Measurements from ENCODE around the gene MUSTN1. TPM values are rescaled to one million over a fixed set of nuclear protein-coding genes. Genes with fewer than 3 reads are reported as not detected.

The MUSTN1 gene
- total RNA-seq, 1 donor from 2014 or later, result 2.0 TPM

GRCh38 chr3:52841981-52842340 is 7.1 kb upstream of the MUSTN1 start:
- TF ChIP-seq, protein P1, sequence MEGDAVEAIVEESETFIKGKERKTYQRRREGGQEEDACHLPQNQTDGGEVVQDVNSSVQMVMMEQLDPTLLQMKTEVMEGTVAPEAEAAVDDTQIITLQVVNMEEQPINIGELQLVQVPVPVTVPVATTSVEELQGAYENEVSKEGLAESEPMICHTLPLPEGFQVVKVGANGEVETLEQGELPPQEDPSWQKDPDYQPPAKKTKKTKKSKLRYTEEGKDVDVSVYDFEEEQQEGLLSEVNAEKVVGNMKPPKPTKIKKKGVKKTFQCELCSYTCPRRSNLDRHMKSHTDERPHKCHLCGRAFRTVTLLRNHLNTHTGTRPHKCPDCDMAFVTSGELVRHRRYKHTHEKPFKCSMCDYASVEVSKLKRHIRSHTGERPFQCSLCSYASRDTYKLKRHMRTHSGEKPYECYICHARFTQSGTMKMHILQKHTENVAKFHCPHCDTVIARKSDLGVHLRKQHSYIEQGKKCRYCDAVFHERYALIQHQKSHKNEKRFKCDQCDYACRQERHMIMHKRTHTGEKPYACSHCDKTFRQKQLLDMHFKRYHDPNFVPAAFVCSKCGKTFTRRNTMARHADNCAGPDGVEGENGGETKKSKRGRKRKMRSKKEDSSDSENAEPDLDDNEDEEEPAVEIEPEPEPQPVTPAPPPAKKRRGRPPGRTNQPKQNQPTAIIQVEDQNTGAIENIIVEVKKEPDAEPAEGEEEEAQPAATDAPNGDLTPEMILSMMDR (IDR thresholded peaks at IDR 0.05), result no peak
- H3K27me3 Mint-ChIP-seq (ENCODE audit: unreplicated experiment), result no peaks in the 10 kb centered on the region
- H3K36me3 Mint-ChIP-seq (ENCODE audit: unreplicated experiment), result peaks cover 8% of the 10 kb centered on the region
- no peaks in the 10 kb centered on the region for H3K9me3 Mint-ChIP-seq (ENCODE audit: unreplicated experiment)
- DNase-seq (ENCODE audit: extremely low spot score, unreplicated experiment), result no peak
- H3K4me3 Mint-ChIP-seq (ENCODE audit: unreplicated experiment), result no peak overlapping the region
- H3K4me1 Mint-ChIP-seq (ENCODE audit: unreplicated experiment), result peaks cover 24% of the 10 kb centered on the region
- H3K27ac Mint-ChIP-seq (ENCODE audit: unreplicated experiment), result no peak overlapping the region

- Mint-ChIP-seq H3K27ac (ENCODE audit: unreplicated experiment) (no peak overlapping the region), H3K36me3 (ENCODE audit: unreplicated experiment) (peaks cover 9% of the 10 kb centered on the region), H3K4me1 (ENCODE audit: unreplicated experiment) (peaks cover 24% of the 10 kb centered on the region), H3K9me3 (ENCODE audit: unreplicated experiment) (no peaks in the 10 kb centered on the region), H3K4me3 (ENCODE audit: unreplicated experiment) (no peak overlapping the region), H3K27me3 (ENCODE audit: unreplicated experiment) (no peaks in the 10 kb centered on the region)
- no peak for DNase-seq (ENCODE audit: extremely low spot score, unreplicated experiment)
- TF ChIP-seq, protein P1 (IDR thresholded peaks at IDR 0.05), result no peak
These were observed 6.6 kb upstream of the MUSTN1 start for GRCh38 chr3:52841211-52841980.

DNA sequence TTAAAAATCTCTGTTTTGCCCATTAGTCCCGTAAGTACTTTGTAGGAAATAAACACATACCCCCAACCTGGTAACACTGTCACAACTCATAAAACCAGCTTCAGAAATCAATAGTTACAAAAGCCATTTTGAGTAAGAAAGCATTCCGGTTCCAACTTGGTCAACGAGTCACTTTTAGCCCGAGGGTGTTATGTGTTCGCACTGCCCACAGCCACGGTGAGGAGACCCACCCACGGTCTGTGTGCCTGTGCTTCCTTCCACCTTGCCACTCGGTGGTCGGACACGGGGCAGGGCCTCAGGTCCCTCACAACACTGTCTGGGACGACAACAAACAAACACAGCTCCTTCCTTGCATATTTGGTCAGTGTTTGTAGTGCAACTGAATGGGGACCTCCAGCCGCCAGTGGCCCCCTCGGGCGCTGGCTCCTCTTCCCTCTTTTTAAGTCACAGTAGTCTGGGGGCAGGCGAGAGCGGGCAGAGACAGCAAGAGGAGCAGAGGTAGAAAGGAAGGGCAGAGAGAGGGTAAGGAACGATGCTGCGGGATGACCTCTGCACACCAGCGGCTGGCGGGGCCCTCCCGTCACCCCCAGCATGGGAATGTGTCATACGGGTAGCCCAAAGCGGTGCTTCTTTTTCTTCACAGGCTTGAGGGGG is 5.2 kb upstream of the MUSTN1 start:
- H3K27ac Mint-ChIP-seq (ENCODE audit: unreplicated experiment), result no peak overlapping the region
- H3K4me3 Mint-ChIP-seq (ENCODE audit: unreplicated experiment), result no peak overlapping the region
- DNase-seq (ENCODE audit: extremely low spot score, unreplicated experiment), result no peak
- peaks cover 9% of the 10 kb centered on the region for H3K36me3 Mint-ChIP-seq (ENCODE audit: unreplicated experiment)
- peaks cover 26% of the 10 kb centered on the region for H3K4me1 Mint-ChIP-seq (ENCODE audit: unreplicated experiment)
- TF ChIP-seq, protein P1 (IDR thresholded peaks at IDR 0.05), result no peak
- no peaks in the 10 kb centered on the region for H3K27me3 Mint-ChIP-seq (ENCODE audit: unreplicated experiment)
- H3K9me3 Mint-ChIP-seq (ENCODE audit: unreplicated experiment), result no peaks in the 10 kb centered on the region

- Mint-ChIP-seq H3K36me3 (ENCODE audit: unreplicated experiment) (peaks cover 9% of the 10 kb centered on the region), H3K27ac (ENCODE audit: unreplicated experiment) (no peak overlapping the region), H3K9me3 (ENCODE audit: unreplicated experiment) (no peaks in the 10 kb centered on the region), H3K27me3 (ENCODE audit: unreplicated experiment) (no peaks in the 10 kb centered on the region), H3K4me3 (ENCODE audit: unreplicated experiment) (no peak overlapping the region), H3K4me1 (ENCODE audit: unreplicated experiment) (peaks cover 27% of the 10 kb centered on the region)
- no peak for DNase-seq (ENCODE audit: extremely low spot score, unreplicated experiment)
- TF ChIP-seq, protein P1 (IDR thresholded peaks at IDR 0.05), result no peak
These were observed 4.4 kb upstream of the MUSTN1 start for GRCh38 chr3:52839268-52839575.

- no peak for DNase-seq (ENCODE audit: extremely low spot score, unreplicated experiment)
- no peak overlapping the region for H3K4me3 Mint-ChIP-seq (ENCODE audit: unreplicated experiment)
- peaks cover 9% of the 10 kb centered on the region for H3K36me3 Mint-ChIP-seq (ENCODE audit: unreplicated experiment)
- H3K9me3 Mint-ChIP-seq (ENCODE audit: unreplicated experiment), result no peaks in the 10 kb centered on the region
- no peaks in the 10 kb centered on the region for H3K27me3 Mint-ChIP-seq (ENCODE audit: unreplicated experiment)
- no peak overlapping the region for H3K27ac Mint-ChIP-seq (ENCODE audit: unreplicated experiment)
- TF ChIP-seq, protein P1 (IDR thresholded peaks at IDR 0.05), result no peak
- peaks cover 27% of the 10 kb centered on the region for H3K4me1 Mint-ChIP-seq (ENCODE audit: unreplicated experiment)
These were observed 3.9 kb upstream of the MUSTN1 start for GRCh38 chr3:52838561-52839267.

All from osteocyte (in vitro differentiated cells).